RWPE2 (cell line): Measurements from ENCODE around the gene THOC7.

Experiments
- ATAC-seq: fragments of 200-7000 bp; cut with Tn5 transposase; 3 replicates; pipeline ENCODE4 v1.9.1; 2021; ENCODE audit warnings: low read depth
- DNase-seq: peaks from one replicate; pipeline ENCODE4 v3.0.0-alpha.2; 2020; ENCODE audit warnings: low spot score
- H3K27ac ChIP-seq: fragments of 450-650 bp; 2 replicates; pipeline ENCODE4 v1.5.1; 2017; ENCODE audit warnings: mild to moderate bottlenecking; ENCODE audit not compliant: poor library complexity, severe bottlenecking
- H3K27me3 ChIP-seq: fragments of 250-450 bp; sonication (Bioruptor Pico); 2 replicates; pipeline ENCODE4 v1.5.1; 2021; ENCODE audit warnings: mild to moderate bottlenecking, moderate library complexity; ENCODE audit not compliant: insufficient read depth, poor library complexity, severe bottlenecking
- H3K36me3 ChIP-seq: fragments of 250-450 bp; sonication (Bioruptor Pico); 2 replicates; pipeline ENCODE4 v1.5.1; 2020; ENCODE audit warnings: low read depth, mild to moderate bottlenecking, moderate library complexity
- H3K4me1 ChIP-seq: fragments of 250-450 bp; sonication (Bioruptor Pico); 2 replicates; pipeline ENCODE4 v1.5.1; 2021; ENCODE audit warnings: mild to moderate bottlenecking, moderate library complexity; ENCODE audit not compliant: insufficient read depth, poor library complexity, severe bottlenecking
- H3K4me3 ChIP-seq: fragments of 250-450 bp; sonication (Bioruptor Pico); 2 replicates; pipeline ENCODE4 v1.5.1; 2021; ENCODE audit warnings: mild to moderate bottlenecking, moderate library complexity; ENCODE audit not compliant: severe bottlenecking
- H3K9me3 ChIP-seq: fragments of 250-450 bp; sonication (Bioruptor Pico); 2 replicates; pipeline ENCODE4 v1.5.1; 2021; ENCODE audit warnings: mild to moderate bottlenecking, moderate library complexity; ENCODE audit not compliant: severe bottlenecking
- TF ChIP-seq, protein P1 (sequence below): fragments of 450-650 bp; IDR thresholded peaks from one replicate; pipeline ENCODE4 v1.5.1; 2017; ENCODE audit warnings: mild to moderate bottlenecking, moderate library complexity; ENCODE audit not compliant: poor library complexity, severe bottlenecking

Gene THOC7

GRCh38 chr3:63878394-63879060 lies 14.9 kb upstream of the THOC7 start:
- ATAC-seq: no peak
- Histone ChIP-seq H3K36me3 (no peaks in the 10 kb centered on the region; the same call in 1 of the 2 replicates), H3K27ac (no peak overlapping the region), H3K9me3 (no peaks in the 10 kb centered on the region), H3K4me3 (no peak overlapping the region), H3K27me3 (no peaks in the 10 kb centered on the region), H3K4me1 (no peaks in the 10 kb centered on the region)
- DNase-seq: no peak
- TF ChIP-seq, protein P1, sequence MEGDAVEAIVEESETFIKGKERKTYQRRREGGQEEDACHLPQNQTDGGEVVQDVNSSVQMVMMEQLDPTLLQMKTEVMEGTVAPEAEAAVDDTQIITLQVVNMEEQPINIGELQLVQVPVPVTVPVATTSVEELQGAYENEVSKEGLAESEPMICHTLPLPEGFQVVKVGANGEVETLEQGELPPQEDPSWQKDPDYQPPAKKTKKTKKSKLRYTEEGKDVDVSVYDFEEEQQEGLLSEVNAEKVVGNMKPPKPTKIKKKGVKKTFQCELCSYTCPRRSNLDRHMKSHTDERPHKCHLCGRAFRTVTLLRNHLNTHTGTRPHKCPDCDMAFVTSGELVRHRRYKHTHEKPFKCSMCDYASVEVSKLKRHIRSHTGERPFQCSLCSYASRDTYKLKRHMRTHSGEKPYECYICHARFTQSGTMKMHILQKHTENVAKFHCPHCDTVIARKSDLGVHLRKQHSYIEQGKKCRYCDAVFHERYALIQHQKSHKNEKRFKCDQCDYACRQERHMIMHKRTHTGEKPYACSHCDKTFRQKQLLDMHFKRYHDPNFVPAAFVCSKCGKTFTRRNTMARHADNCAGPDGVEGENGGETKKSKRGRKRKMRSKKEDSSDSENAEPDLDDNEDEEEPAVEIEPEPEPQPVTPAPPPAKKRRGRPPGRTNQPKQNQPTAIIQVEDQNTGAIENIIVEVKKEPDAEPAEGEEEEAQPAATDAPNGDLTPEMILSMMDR: no peak

DNA sequence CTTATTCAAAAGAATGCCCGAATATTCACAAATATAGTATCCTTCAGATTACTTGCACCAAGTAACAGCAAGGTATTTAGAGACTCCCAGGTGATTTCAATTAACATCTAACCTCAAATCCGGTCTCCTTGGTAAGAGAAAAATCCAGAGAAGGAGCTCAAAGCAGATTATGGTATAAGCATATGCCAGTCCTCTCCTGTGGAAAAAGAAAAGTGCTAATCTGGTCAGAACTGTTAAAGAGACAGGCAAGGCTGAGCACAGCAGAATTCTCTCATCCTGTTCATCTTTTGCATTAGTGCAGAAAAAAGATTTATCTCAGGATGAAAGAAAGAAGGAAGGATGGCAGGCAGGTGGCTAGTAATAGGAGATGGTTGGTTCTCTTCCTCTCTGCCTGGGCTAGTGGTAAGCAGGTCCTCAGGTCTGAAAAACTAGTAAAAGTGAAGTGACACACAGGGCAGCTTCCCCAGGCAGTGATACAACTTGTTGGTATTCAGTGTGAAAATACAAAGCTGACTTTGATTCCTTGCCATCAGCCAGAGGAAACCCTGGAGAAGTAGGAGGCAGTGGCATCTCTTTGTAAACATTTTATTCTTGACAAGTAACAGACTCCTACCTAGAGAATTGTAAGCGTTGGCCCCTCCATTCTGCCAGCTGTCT lies 14.3 kb upstream of the THOC7 start:
- no peak for ATAC-seq
- Histone ChIP-seq H3K27me3 (no peaks in the 10 kb centered on the region), H3K27ac (no peak overlapping the region), H3K4me3 (no peak overlapping the region), H3K4me1 (no peaks in the 10 kb centered on the region), H3K36me3 (no peaks in the 10 kb centered on the region; the same call in 1 of the 2 replicates), H3K9me3 (no peaks in the 10 kb centered on the region)
- TF ChIP-seq, protein P1: no peak
- no peak for DNase-seq

- Histone ChIP-seq H3K4me3 (no peak overlapping the region), H3K9me3 (no peaks in the 10 kb centered on the region), H3K27me3 (no peaks in the 10 kb centered on the region), H3K27ac (no peak overlapping the region), H3K36me3 (no peaks in the 10 kb centered on the region), H3K4me1 (peaks cover 14% of the 10 kb centered on the region)
- TF ChIP-seq, protein P1: no peak
- no peak for DNase-seq
- no peak for ATAC-seq
These were observed 12.7 kb upstream of the THOC7 start for GRCh38 chr3:63876260-63876659.

- DNase-seq: no peak
- no peak overlapping the region for H3K4me3 ChIP-seq
- H3K9me3 ChIP-seq: no peaks in the 10 kb centered on the region
These were observed 11.9 kb upstream of the THOC7 start for GRCh38 chr3:63875510-63875909.

More at GRCh38 chr3:63875510-63875909, 11.9 kb upstream of the THOC7 start:
- H3K36me3 ChIP-seq: no peaks in the 10 kb centered on the region
- no peak for ATAC-seq
- H3K27ac ChIP-seq: no peak overlapping the region
- no peaks in the 10 kb centered on the region for H3K27me3 ChIP-seq
- TF ChIP-seq, protein P1: no peak
- peaks cover 14% of the 10 kb centered on the region for H3K4me1 ChIP-seq
